Adipose tissue (tissue), 3 donors: Measurements from ENCODE around the gene SLC25A42. TPM values are rescaled to one million over a fixed set of nuclear protein-coding genes. Genes with fewer than 3 reads are reported as not detected.
"Not testable (repeated sequence)": the region's sequence is repeated elsewhere in the genome, so short reads cannot be mapped to it uniquely, and the experiment has no call there.

Source experiments
- H3K27ac ChIP-seq: one replicate; pipeline ENCODE4 v1.5.1; 2013; ENCODE audit warnings: low read depth, low read length
- WGBS, 3 donors: extraction: QIAGEN DNeasy Blood & Tissue Kit; methylation state at CpG; one replicate each; pipeline ENCODE4 v1.1.7; 2013; 5-methylcytosine and 5-hydroxymethylcytosine counted together
- polyA plus RNA-seq, 3 donors: library from polyadenylated mRNA; stranded (reverse); fragments of 200-250 nt; gene quantifications; one replicate each; pipeline ENCODE4 v1.2.3, GENCODE V29; 2013
- donor health status: healthy with polysubstance abuse.
- donor health status: Bipolar disorder and iron deficiency.
- donor health status: healthy.

The SLC25A42 gene
- polyA plus RNA-seq, 3 donors, result 10.8 to 11.4 (median 11.0) TPM

- H3K27ac ChIP-seq, result no peak overlapping the region
- 85 to 87% (median 87%) methylated on average over 17 of the region's 17 CpGs for WGBS, 3 donors
These were observed 81.5 kb downstream of the SLC25A42 start for GRCh38 chr19:19145281-19145680.

GRCh38 chr19:19145684-19146608 is 82.2 kb downstream of the SLC25A42 start:
- 33 to 36% (median 35%) methylated on average over 38 to 47 of the region's 47 CpGs for WGBS, 3 donors
- no peak overlapping the region for H3K27ac ChIP-seq

DNA sequence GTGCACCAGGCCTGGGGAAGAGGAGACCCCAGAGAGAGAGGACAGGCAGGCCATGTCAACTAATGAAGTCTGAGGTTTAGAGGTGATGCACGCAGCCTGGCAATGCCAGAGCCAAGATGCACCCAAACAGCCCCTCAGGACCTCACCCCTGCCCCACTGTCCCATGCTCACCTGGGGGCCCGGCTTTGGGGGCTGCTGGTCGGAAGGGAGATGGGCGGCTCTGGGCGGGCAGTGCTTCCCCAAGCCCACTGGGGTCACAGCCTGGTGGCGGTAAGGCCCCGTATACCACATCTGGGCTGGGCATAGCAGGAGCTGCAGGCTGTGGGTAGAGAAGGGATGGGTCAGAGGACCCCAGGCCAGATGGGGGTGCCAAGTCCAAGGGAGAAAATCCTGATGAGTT is 83.1 kb downstream of the SLC25A42 start:
- 96 to 99% (median 97%) methylated on average over 7 of the region's 7 CpGs for WGBS, 3 donors
- no peak overlapping the region for H3K27ac ChIP-seq

DNA sequence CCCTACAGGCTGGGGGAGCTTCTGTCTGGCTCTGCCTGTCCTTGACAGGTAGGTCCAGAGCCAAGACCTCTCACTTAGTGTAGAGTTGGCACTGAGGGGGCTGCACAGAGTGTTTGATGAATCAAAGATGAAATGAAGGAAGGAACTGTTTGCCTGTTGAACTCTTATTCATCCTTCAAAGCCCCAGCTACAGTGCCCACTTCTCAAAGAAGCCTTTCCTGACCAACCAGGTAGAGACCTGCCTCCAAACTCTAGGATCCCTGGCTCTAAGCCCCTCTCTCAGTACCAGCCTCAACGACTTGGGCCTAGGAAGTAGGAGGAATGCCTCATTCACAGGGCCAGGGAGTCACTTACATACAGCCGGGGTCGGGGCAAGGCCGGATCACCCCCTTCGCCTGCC is 83.5 kb downstream of the SLC25A42 start:
- 93 to 97% (median 96%) methylated on average over 5 of the region's 5 CpGs for WGBS, 3 donors
- no peak overlapping the region for H3K27ac ChIP-seq

DNA sequence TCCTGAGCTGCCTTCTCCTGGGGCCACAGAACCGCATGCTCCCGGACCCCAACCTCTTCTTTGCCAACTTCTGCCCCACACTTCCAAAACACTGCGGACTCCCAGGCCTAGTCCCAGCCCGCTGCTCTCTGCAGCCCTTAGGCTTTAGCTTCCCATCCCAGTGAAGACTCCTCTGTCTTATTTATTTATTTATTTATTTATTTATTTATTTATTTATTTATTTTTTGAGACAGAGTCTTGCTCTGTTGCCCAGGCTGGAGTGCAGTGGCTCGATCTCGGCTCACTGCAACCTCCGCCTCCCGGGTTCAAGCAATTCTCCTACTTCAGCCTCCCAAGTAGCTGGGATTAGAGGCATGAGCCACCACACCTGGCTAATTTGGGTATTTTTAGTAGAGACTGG is 84.7 kb downstream of the SLC25A42 start:
- not testable (repeated sequence) for H3K27ac ChIP-seq
- 96 to 99% (median 98%) methylated on average over 8 of the region's 8 CpGs for WGBS, 3 donors

DNA sequence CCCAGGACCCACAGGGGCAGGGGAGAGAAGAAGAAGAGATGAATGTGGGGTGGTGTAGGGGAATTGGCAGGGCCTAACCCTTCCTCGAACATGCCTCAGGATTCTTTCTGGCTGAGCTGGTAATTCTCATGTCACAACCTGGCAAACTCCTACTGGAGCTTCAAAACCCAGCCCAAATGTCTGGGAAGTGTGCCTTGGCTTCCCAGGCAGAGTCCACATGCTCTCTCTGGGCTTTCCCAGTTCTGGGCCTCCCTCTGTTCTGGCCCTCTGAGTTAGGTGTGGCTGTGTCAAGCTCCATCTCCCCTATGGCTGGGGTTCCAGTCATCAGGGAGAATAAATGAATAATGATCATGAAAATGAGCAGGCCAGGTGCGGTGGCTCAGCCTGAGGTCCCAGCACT is 85.6 kb downstream of the SLC25A42 start:
- no peak overlapping the region for H3K27ac ChIP-seq
- 71 to 87% (median 84%) methylated on average over 2 of the region's 2 CpGs for WGBS, 3 donors

DNA sequence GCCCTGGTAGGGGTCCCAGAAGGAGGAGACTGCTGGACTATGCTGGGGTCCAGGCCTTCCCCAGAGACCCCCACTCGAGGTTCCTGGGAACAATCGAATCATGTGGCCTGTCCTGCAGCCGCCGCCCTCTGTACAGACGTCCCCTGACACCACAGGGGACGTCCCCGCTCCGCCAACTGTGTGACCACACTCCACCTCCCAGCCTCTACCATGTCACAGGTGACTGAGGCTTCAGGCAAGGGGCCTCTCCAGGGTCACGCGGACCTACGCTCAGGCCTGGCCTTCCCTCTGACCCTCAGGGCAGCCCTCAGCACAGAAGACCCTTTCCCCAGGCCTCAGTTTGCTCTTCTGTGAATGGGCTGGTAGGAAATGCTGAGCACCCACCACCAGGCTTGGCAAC is 87.6 kb downstream of the SLC25A42 start:
- 70 to 79% (median 79%) methylated on average over 11 of the region's 11 CpGs for WGBS, 3 donors
- no peak overlapping the region for H3K27ac ChIP-seq

GRCh38 chr19:19152668-19153384 is 89.0 kb downstream of the SLC25A42 start:
- H3K27ac ChIP-seq, result no peak overlapping the region
- 78 to 82% (median 80%) methylated on average over 13 of the region's 13 CpGs for WGBS, 3 donors

DNA sequence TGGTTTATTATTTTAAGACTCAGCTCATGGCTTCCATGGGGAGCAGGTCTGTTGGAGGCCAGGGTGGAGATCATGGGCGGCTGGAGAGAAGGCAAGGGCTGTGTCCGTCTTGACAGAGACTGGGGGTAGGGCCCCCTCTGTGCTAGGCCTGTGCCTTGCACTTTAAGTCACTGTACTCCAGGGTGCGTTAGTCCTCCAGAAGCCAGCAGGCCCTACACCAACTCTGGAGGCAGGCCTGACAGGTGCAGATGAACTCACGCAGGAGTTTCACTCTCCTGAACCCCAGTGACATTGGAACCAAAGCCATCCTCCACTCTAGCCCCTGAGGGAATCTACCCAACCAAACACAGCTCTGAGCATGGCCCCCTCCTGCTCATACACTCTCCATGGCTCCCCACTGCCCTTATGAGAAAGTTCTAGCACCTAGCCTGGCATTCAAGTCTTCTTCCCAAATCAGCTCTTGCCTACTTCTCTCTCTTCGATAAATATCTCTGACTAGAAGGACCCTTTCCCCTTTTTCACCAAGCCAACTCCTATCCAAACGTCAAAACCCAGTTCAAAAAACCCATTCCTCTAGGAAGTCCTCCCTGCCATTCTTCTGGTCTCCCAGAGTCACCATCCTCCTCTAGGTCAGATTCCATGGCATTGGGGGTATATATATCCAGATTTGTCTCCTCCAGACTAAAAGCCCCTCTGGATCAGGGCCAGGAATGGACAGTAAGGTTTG is 91.1 kb downstream of the SLC25A42 start:
- 96 to 99% (median 96%) methylated on average over 6 of the region's 6 CpGs for WGBS, 3 donors
- H3K27ac ChIP-seq, result no peak overlapping the region

- no peak overlapping the region for H3K27ac ChIP-seq
- WGBS, 3 donors, result 87 to 92% (median 91%) methylated on average over 10 of the region's 10 CpGs
These were observed 91.9 kb downstream of the SLC25A42 start for GRCh38 chr19:19155495-19156219.

- no peak overlapping the region for H3K27ac ChIP-seq
- WGBS, 3 donors, result 76 to 84% (median 78%) methylated on average over 6 of the region's 6 CpGs
These were observed 94.0 kb downstream of the SLC25A42 start for GRCh38 chr19:19157808-19158207.

GRCh38 chr19:19159534-19159933 is 95.7 kb downstream of the SLC25A42 start:
- WGBS, 3 donors, result 83 to 93% (median 92%) methylated on average over 4 of the region's 4 CpGs
- no peak overlapping the region for H3K27ac ChIP-seq

GRCh38 chr19:19160461-19161035 is 96.8 kb downstream of the SLC25A42 start:
- no peak overlapping the region for H3K27ac ChIP-seq
- WGBS, 3 donors, result 54 to 57% (median 57%) methylated on average over 22 to 26 of the region's 26 CpGs

DNA sequence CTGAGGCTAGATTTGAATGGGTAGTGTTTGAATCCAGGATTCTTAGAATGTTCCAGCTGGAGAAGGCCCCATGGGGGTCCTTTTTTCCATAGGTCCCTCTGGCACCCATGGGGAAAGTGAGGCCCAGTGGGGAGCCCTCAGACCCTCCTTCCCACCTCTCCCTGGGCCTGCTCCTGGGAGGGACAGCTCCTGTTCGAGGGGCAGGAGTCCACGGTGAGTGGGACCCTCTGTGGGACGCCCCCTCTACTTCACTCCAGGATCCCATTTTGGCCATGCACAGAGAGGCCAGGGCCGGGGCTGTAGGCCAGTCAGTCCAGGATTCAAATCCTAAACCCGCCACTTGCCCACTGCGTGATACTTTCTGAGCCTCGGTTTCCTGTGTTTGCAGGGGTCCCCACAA is 98.7 kb downstream of the SLC25A42 start:
- 90 to 94% (median 93%) methylated on average over 7 of the region's 7 CpGs for WGBS, 3 donors
- no peak overlapping the region for H3K27ac ChIP-seq
